Dendritic cell treated with granulocyte-macrophage colony-stimulating factor and Interleukin-4, amounts not matched to agents 40 ng/mL and 50 ng/mL, for 4 days (primary cell): ENCODE measurements around the gene TRABD2B.

ENCODE experiments used
- H3K27ac Mint-ChIP-seq: one replicate; pipeline ENCODE4 v1.8.0; 2022; ENCODE audit warnings: mild to moderate bottlenecking, mixed read lengths
- H3K27me3 Mint-ChIP-seq: one replicate; pipeline ENCODE4 v1.8.0; 2022; ENCODE audit warnings: mild to moderate bottlenecking, mixed read lengths
- H3K36me3 Mint-ChIP-seq: one replicate; pipeline ENCODE4 v1.8.0; 2022; ENCODE audit warnings: low read depth, mixed read lengths
- H3K4me1 Mint-ChIP-seq: one replicate; pipeline ENCODE4 v1.8.0; 2022; ENCODE audit warnings: low read depth, mixed read lengths
- H3K4me3 Mint-ChIP-seq: one replicate; pipeline ENCODE4 v1.8.0; 2022; ENCODE audit warnings: mild to moderate bottlenecking, moderate library complexity, mixed read lengths
- H3K9me3 Mint-ChIP-seq: one replicate; pipeline ENCODE4 v1.8.0; 2022; ENCODE audit warnings: mixed read lengths
- intact Hi-C: fragments of 100-400 bp; cut with micrococcal nuclease; formaldehyde crosslinking; loops from one replicate; pipeline ENCODE4 v1.15.0; 2022

Gene TRABD2B

DNA sequence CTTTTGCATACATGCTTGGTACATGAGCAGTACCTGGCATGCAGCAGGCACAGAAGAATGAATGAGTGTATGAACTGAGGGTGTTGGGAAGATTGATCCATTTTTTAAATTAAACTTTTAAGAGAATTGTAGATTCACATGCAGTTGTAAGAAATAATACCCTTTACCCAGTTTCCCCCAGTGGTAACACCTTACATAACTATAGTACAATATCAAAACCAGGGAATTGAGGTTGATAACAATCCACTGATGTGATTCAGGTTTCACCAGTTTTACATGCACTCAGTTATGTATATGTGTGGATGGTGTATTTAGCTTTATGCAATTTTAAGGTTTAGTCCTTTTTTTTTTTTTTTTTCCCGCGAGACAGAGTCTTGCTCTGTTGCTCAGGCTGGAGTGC lies 20.5 kb downstream of the TRABD2B start:
- Mint-ChIP-seq H3K4me3 (no peak overlapping the region), H3K9me3 (no peaks in the 10 kb centered on the region), H3K27me3 (peaks cover 5% of the 10 kb centered on the region), H3K36me3 (no peaks in the 10 kb centered on the region), H3K27ac (no peak overlapping the region), H3K4me1 (no peaks in the 10 kb centered on the region)
- intact Hi-C loops: no loop called here

DNA sequence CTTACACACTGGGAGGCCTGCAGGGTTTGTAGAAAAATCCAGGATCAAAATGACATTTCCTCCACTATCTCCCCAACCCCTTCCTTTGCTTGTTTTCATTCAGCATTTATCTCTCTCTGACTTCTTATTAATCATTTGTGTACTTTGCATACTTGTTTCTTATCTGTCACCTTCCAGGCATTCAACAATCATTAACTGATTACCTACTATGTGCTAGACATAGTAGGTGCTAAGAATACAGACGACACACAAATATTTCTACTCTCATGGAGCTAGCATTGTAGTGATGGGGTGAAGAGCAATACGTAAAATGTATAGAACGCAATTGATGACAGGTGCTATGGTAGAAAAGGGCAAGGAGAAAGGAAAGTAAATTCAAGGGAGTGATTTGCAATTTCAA lies 20.9 kb downstream of the TRABD2B start:
- no peaks in the 10 kb centered on the region for H3K36me3 Mint-ChIP-seq
- peaks cover 5% of the 10 kb centered on the region for H3K27me3 Mint-ChIP-seq
- H3K4me1 Mint-ChIP-seq: no peaks in the 10 kb centered on the region
- no peak overlapping the region for H3K4me3 Mint-ChIP-seq
- no peaks in the 10 kb centered on the region for H3K9me3 Mint-ChIP-seq
- no peak overlapping the region for H3K27ac Mint-ChIP-seq
- intact Hi-C loops: no loop called here

DNA sequence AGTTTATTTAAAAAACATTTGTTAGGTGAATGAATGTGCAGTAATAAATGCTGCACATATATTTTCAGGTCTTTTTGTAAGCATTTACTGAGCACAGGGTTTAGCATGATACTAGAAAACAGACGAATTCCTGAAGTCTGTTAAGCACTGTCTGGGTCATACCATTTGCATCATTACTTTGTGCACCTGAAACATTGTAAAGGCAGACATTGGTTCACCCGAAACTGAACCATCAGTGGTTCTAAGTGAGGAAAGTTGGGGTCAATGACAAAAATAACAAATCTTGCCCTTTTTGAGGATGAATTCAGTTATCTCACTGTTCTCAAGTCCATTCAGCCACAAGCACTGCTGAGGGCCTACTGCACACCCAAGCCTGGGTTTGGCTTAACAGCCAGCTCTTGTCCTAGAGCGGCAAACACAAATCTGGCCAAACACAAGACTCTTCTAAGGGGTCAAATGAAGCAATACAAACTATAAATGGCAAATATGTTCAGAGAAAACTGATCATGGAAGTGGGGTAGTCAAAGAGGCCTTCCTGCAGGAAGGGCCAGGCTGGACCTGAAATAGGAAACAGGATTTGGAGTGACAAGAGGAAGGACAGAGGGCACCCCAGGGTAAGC lies 21.8 kb downstream of the TRABD2B start:
- peaks cover 7% of the 10 kb centered on the region for H3K27me3 Mint-ChIP-seq
- H3K9me3 Mint-ChIP-seq: no peaks in the 10 kb centered on the region
- H3K4me3 Mint-ChIP-seq: no peak overlapping the region
- no peak overlapping the region for H3K27ac Mint-ChIP-seq
- intact Hi-C loops: no loop called here
- H3K36me3 Mint-ChIP-seq: no peaks in the 10 kb centered on the region
- no peaks in the 10 kb centered on the region for H3K4me1 Mint-ChIP-seq

DNA sequence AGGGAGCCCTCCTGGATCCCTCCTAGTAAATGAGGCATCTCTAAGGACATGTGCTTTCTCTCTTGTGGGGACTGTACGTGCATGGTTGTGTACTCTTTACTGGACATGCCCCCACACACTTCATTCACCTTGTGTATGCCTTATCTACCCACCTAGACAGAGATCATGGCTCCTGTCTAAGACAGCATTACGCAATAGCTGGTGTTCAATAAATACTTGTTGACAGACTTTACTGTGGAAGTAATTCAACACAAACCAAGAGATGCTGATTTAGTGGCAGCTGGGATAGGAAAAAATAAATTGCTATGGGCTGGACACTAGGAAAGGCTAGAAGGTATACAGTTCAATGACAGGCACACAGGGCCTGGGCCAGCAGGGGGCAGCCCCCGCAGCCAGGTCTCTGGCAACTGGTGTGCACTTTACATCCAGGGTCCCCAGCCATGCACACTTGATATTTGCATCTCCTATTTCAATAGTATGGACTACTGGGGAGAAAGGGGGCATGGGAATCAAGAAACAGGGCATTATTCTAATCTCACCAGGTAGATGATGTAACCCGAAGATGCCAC lies 24.2 kb downstream of the TRABD2B start:
- H3K36me3 Mint-ChIP-seq: no peaks in the 10 kb centered on the region
- no peaks in the 10 kb centered on the region for H3K4me1 Mint-ChIP-seq
- H3K27ac Mint-ChIP-seq: no peak overlapping the region
- H3K27me3 Mint-ChIP-seq: peaks cover 7% of the 10 kb centered on the region
- intact Hi-C loops: no loop called here
- no peaks in the 10 kb centered on the region for H3K9me3 Mint-ChIP-seq
- H3K4me3 Mint-ChIP-seq: no peak overlapping the region

DNA sequence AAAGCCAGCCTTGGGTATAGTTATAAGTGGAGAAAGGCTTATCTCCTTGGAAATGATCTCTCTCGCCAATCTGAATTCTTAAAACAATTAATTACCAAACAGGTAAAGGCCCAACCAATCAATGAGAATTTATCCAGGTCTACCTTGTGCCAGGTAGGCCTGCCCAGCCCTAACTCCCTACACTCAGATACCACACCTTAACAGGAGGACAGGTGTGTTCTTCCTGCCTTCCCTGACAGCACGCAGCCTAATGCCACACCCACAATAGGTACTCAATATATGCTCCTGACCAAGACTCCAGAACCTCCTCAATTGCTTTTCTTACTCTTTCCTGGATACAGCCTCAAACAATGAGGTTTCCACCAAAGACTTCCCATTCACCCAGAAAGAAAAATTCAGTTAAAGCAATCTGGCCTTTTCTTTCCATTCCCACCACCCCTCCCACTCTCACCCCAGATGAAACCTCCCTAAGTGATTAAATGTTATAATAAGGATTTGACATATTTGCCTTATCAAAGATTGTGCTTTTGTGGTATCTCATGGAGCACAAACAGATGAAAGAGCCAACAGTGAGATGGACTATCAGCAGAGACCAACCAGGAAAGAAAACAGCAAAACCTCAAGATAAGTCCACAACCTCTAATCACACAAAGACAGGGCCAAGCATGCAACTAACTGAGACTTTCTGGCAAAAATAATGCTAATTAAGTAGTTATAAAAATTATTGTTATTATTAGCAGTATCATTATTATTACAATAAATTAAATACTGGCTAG lies 25.6 kb downstream of the TRABD2B start:
- Mint-ChIP-seq H3K36me3 (no peaks in the 10 kb centered on the region), H3K4me3 (no peak overlapping the region), H3K27me3 (peaks cover 7% of the 10 kb centered on the region), H3K9me3 (no peaks in the 10 kb centered on the region), H3K27ac (no peak overlapping the region), H3K4me1 (no peaks in the 10 kb centered on the region)
- intact Hi-C loops: no loop called here

DNA sequence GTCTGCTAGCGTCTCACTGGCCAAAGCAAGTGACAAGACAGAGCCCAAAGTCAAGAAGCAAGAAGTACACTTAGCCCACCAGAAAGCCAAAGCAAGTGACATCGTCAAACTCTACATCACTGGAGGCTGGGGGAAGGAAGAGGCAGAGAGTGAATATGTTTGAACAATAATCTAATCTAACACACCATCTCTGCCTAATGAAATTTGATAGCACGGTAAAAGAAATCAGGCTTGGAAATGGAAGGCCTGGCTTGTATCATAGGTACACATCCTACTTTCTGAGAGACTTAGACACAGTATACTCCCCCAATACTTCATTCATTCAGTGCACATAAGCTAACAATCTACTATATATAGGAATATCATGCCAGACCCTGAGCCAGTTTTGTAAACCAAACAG lies 26.3 kb downstream of the TRABD2B start:
- H3K4me3 Mint-ChIP-seq: no peak overlapping the region
- H3K4me1 Mint-ChIP-seq: no peaks in the 10 kb centered on the region
- no peaks in the 10 kb centered on the region for H3K9me3 Mint-ChIP-seq
- intact Hi-C loops: no loop called here
- no peak overlapping the region for H3K27ac Mint-ChIP-seq
- H3K36me3 Mint-ChIP-seq: no peaks in the 10 kb centered on the region
- H3K27me3 Mint-ChIP-seq: peaks cover 7% of the 10 kb centered on the region

DNA sequence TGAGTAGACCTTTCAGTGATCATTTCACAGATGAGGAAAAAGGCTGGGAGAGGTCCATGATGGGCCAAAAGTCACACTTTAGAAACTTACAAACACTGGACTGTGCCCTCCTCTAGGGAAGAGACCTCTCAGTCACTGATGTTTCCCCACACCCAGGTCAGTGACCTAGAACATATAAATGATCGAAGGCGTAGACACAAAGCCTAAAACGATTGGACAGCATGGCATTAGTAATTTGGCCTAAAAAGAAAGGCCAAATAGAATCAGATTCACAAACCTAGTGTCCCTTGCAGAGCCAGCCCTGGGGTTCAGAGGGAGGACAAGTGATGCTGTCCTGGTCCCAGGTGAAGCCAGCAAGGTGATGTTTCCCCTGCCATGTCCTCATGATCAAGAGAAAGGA lies 27.7 kb downstream of the TRABD2B start:
- H3K4me1 Mint-ChIP-seq: no peaks in the 10 kb centered on the region
- H3K36me3 Mint-ChIP-seq: no peaks in the 10 kb centered on the region
- peaks cover 5% of the 10 kb centered on the region for H3K27me3 Mint-ChIP-seq
- H3K4me3 Mint-ChIP-seq: no peak overlapping the region
- no peaks in the 10 kb centered on the region for H3K9me3 Mint-ChIP-seq
- H3K27ac Mint-ChIP-seq: no peak overlapping the region
- intact Hi-C loops: no loop called here

DNA sequence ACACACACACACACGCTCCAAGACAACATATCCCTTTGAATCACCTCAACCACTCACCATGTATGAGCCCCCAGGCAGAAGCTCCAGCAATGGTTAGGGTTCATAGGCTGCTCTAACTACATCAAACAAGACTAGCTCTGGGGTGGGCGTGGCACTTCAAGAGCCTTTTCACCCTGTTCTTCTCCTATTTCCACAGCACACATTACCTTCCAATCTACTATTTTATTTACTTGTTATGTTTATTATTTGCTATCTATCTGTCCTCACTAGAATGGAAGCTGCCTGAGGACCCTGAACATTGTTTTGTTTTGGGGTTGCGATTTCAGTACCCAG lies 28.7 kb downstream of the TRABD2B start:
- no peak overlapping the region for H3K4me3 Mint-ChIP-seq
- no peaks in the 10 kb centered on the region for H3K9me3 Mint-ChIP-seq

DNA sequence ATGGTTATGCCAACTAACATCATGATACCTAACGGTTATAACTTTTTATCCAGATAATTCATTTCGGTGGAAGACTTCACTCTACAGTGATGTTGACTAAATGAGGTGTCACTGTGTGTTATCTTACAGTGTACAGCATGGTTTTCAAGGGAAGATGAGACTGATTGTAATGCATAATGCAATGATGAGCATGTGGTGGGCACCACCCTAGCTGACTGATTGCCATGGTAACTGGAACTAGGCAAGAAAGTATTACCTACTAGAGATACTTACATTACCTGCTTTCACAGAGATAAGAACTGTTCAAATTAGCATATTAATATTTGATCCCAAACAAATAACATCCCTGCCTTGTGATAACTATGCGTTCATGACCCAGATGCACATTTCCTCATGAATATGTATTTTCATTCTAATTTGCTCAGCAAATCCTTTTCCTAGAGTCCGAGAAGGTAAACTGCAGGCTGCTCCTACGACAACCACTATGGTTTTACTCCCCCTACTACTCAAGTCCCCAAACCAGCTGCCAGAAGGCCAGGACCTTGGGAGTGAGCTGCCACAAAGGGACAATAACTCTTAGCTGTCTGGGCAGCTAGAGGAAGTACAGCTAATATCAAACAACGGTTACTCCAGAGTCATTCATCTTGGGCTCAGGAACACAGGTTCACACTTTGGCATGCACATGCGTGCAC lies 29.2 kb downstream of the TRABD2B start:
- H3K4me3 Mint-ChIP-seq: no peak overlapping the region
- no peaks in the 10 kb centered on the region for H3K36me3 Mint-ChIP-seq
- intact Hi-C loops: no loop called here
- H3K27me3 Mint-ChIP-seq: peaks cover 2% of the 10 kb centered on the region
- no peak overlapping the region for H3K27ac Mint-ChIP-seq
- H3K9me3 Mint-ChIP-seq: no peaks in the 10 kb centered on the region
- no peaks in the 10 kb centered on the region for H3K4me1 Mint-ChIP-seq

More for the DNA sequence above, 28.7 kb downstream of the TRABD2B start:
- H3K27ac Mint-ChIP-seq: no peak overlapping the region
- intact Hi-C loops: no loop called here
- no peaks in the 10 kb centered on the region for H3K36me3 Mint-ChIP-seq
- no peaks in the 10 kb centered on the region for H3K4me1 Mint-ChIP-seq
- H3K27me3 Mint-ChIP-seq: peaks cover 2% of the 10 kb centered on the region

DNA sequence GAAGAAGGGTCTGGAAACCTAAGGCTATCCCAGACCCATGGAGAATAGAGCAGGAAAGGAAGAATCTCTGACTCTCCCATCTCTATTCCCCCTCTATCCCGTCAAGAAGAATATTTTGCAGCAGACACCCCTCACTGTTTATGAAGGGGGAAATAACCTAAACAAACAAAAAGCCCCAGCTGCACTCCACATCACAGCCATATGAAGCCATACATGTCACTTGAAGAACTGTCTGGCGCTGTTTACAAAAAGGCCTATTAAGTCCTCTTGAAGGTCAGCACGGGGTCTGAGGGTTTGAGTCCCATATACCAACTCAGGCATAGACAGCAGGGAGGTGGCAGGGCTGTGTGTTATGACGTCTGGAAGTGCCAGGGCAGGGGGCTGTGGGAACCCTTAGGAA lies 31.4 kb downstream of the TRABD2B start:
- peaks cover 2% of the 10 kb centered on the region for H3K27me3 Mint-ChIP-seq
- intact Hi-C loops: no loop called here

DNA sequence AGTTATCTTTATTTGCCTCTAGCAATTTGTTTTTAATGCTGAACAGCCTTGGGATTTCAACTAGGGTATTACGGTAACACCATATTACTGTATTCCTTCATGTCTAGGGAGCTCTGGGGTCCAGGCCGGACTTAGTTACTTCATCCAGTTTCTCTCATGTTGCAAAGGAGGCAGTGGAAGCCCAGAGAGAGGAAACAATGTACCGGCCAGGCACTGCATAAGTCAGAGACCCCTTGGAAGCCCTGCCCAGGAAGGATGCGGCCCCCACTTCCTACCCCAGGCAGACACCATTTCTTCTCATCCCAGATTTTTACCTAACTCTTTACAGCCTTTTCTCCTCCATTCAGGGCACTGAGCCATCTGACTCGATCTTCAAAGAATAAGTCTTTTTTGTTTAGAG lies 32.5 kb downstream of the TRABD2B start:
- intact Hi-C loops: no loop called here
- Mint-ChIP-seq H3K27ac (no peak overlapping the region), H3K9me3 (no peaks in the 10 kb centered on the region), H3K4me3 (no peak overlapping the region), H3K4me1 (no peaks in the 10 kb centered on the region), H3K27me3 (no peaks in the 10 kb centered on the region), H3K36me3 (no peaks in the 10 kb centered on the region)

More for the DNA sequence above, 31.4 kb downstream of the TRABD2B start:
- H3K9me3 Mint-ChIP-seq: no peaks in the 10 kb centered on the region
- H3K4me3 Mint-ChIP-seq: no peak overlapping the region
- no peak overlapping the region for H3K27ac Mint-ChIP-seq
- no peaks in the 10 kb centered on the region for H3K36me3 Mint-ChIP-seq
- no peaks in the 10 kb centered on the region for H3K4me1 Mint-ChIP-seq

DNA sequence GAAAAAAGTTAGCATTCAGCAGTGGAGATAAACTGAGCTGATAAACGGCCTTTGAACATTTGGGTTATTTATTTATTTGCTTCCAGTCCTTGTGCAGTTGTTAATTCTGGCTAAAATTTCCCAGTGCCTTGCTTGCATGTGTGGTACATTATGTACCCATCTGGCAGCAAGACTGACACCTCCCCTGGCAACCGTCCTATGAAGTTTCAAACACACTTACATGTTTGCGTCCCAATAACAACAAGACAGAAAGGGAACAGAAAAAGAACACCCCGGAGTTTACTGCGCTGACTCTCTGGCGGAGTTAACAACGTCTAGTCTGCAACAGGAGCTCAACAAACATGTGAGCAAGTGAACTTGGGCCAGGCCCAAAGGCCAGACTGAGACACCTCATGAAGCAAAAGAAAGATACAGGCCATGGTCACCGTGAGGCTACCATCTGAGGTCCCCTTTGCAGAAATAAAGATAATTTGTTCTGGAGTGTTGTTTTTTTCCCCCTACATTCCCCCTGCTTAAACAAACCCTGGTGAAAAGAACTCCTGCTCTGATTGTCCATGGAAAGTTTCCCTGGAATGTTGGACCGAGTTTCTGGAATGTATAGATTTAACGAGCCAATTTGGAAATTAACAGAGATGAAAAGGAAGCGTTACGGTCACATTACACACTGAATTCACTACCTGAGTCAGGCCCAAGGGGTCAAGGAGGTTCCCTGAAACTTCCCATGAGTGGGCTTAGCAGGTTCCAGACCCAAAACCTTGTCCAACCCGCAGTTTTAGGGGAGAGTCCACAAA lies 33.4 kb downstream of the TRABD2B start:
- no peaks in the 10 kb centered on the region for H3K9me3 Mint-ChIP-seq
- H3K27me3 Mint-ChIP-seq: no peaks in the 10 kb centered on the region
- H3K36me3 Mint-ChIP-seq: no peaks in the 10 kb centered on the region
- H3K4me1 Mint-ChIP-seq: no peaks in the 10 kb centered on the region
- intact Hi-C loops: no loop called here
- H3K27ac Mint-ChIP-seq: no peak overlapping the region
- H3K4me3 Mint-ChIP-seq: no peak overlapping the region

DNA sequence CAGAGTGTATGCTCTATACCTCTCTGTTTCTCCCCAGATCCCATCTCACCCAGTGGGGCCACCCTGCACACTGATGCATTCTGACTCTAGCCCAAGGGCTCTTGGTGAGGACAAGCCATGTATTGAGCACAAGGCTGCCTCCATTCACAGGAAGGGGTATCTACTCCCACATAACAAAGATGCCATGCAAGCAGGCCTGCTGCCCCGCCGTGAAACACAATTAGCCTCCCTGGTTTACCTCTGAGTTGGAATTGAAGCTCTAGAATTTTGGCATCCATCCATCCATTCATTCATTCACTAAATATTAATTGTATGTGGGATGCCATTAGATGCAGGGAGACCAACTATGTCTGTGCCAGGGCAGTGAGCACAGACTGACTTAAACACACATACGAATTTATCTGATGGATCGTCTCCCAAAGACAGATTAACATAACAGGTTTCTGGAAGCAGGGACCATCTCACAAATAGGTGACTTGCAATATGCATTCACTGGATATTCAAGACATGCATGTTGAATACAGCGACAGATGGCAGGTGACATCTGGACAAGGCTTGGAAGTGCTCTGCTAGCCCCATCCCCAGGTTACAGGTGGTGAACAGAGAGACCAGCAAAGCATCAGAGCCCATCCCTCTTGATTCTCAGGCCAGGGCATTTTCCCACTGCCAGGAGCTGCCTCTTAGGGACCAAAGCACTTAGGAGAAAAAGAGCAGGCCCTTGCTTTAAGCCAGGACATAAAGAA lies 34.3 kb downstream of the TRABD2B start:
- intact Hi-C loops: no loop called here
- no peaks in the 10 kb centered on the region for H3K4me1 Mint-ChIP-seq

More for the DNA sequence above, 34.3 kb downstream of the TRABD2B start:
- H3K36me3 Mint-ChIP-seq: no peaks in the 10 kb centered on the region
- no peak overlapping the region for H3K4me3 Mint-ChIP-seq
- H3K27me3 Mint-ChIP-seq: no peaks in the 10 kb centered on the region
- no peak overlapping the region for H3K27ac Mint-ChIP-seq
- H3K9me3 Mint-ChIP-seq: no peaks in the 10 kb centered on the region
